H1 (cell line): ENCODE data around the gene TMEM30A. TPM values are rescaled to one million over a fixed set of nuclear protein-coding genes. Genes with fewer than 3 reads are reported as not detected.
A peak's percentile ranks its signal among the peaks of the same experiment; 100 is the strongest.

Experiments used
- BRCA1 ChIP-seq: IDR thresholded peaks from 2 replicates; pipeline ENCODE4 v1.6.1; 2012; ENCODE audit warnings: low read depth, low read length, improper control_type of control experiment
- EZH2 ChIP-seq: fragments of 200-600 bp; sonication (generic); IDR thresholded peaks from 2 replicates; pipeline ENCODE4 v1.7.1; 2012; ENCODE audit warnings: low read depth, mild to moderate bottlenecking, moderate library complexity, low read length, inconsistent platforms; ENCODE audit not compliant: severe bottlenecking
- KDM4A ChIP-seq: IDR thresholded peaks from one replicate; pipeline ENCODE4 v1.7.1; 2012; ENCODE audit warnings: low read depth, mild to moderate bottlenecking, moderate library complexity, low read length, inconsistent platforms; ENCODE audit not compliant: severe bottlenecking
- RBBP5 ChIP-seq: IDR thresholded peaks from 2 replicates; pipeline ENCODE4 v1.7.1; 2012; ENCODE audit warnings: low read depth, mild to moderate bottlenecking, inconsistent platforms, low read length, moderate library complexity, borderline replicate concordance
- SUZ12 ChIP-seq: fragments of 200-600 bp; sonication (generic); IDR thresholded peaks from 2 replicates; pipeline ENCODE4 v1.6.1; 2012; ENCODE audit warnings: mild to moderate bottlenecking, inconsistent platforms, low read length, moderate library complexity, mixed read lengths
- polyA plus RNA-seq, 7 experiments: library from polyadenylated mRNA; depleted of rRNA in 3 of 7; stranded (reverse) in 5 of 7; unstranded in 2 of 7; fragments of >200 nt in 5 of 7; fragments of 200-250 nt in 2 of 7; gene quantifications; 1 replicate in 5 of 7; 2 replicates in 1 of 7; 4 replicates in 1 of 7; pipeline versions ENCODE4 v1.2.1 to v1.2.3, GENCODE V29; 2011 to 2013; ENCODE audit warnings: missing spikeins in 2 of 7, mixed read lengths in 2 of 7
- total RNA-seq: library from RNA; stranded (reverse); fragmentation: NEBNext Ultra II Directional; extraction: Animal tissue kit (Norgen Biotek cat#: 25700); gene quantifications from 2 replicates; pipeline ENCODE4 v1.2.1, GENCODE V29; 2021
- TF ChIP-seq, protein P1 (sequence below): IDR thresholded peaks from 2 replicates; pipeline ENCODE4 v1.6.1; 2012; ENCODE audit warnings: inconsistent platforms

Gene TMEM30A
- total and polyA plus RNA-seq, 2 of the 8 experiments (the other 6 are each of a cell fraction or from before 2014, with no cell fraction given) = 10.5 to 71.0 TPM

DNA sequence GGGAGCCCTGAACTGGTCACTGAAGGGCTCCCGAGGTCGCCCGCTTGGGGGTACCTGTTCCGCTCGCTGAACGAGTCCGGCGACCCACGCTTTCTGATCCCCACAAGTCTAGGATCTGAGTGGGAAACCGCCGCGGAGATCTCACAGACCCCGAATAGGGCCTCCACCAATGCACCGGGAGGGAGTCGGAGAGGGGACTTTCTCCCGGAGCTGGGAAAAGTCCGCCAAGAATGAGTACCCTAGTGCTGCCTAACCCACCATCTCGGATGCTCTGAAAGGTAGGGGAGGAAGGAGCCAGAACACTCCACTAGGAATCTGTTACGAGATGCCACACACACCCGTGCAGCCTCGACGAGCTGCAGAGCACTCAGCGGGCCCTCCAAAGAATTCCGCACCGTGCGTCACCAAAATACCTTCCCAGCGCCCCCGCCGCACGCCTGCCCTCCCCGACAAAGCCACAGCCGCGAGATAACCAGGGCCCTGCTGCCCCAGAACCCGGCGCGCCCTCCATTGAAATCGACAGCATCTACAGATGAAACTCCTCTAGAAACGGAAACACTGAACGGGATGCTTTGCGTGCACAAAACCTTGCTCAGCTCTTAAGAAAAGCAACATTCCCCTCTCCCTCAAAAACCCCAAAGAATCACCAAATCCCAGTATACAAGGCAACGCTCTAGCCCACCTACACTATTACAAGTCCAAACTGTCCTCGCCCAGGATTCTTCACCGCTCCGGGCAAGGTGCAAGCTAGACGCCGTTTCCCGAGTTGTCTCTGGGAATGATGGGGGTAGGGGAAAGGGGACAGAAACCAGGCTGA, 79.4 kb downstream of the TMEM30A start (continued):
- TF ChIP-seq KDM4A (peak; percentile 69), SUZ12 (peak; percentile 87), BRCA1 (no peak), RBBP5 (peak; percentile 27), EZH2 (peak; percentile 80)
- TF ChIP-seq, protein P1, sequence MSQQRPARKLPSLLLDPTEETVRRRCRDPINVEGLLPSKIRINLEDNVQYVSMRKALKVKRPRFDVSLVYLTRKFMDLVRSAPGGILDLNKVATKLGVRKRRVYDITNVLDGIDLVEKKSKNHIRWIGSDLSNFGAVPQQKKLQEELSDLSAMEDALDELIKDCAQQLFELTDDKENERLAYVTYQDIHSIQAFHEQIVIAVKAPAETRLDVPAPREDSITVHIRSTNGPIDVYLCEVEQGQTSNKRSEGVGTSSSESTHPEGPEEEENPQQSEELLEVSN = 0 out of 2 replicates have a peak, but pooled peaks have one; percentile 6
